ENCODE results near the gene CD79B.
"Not testable (repeated sequence)": the region's sequence is repeated elsewhere in the genome, so short reads cannot be mapped to it uniquely, and the experiment has no call there.

Gene CD79B

DNA sequence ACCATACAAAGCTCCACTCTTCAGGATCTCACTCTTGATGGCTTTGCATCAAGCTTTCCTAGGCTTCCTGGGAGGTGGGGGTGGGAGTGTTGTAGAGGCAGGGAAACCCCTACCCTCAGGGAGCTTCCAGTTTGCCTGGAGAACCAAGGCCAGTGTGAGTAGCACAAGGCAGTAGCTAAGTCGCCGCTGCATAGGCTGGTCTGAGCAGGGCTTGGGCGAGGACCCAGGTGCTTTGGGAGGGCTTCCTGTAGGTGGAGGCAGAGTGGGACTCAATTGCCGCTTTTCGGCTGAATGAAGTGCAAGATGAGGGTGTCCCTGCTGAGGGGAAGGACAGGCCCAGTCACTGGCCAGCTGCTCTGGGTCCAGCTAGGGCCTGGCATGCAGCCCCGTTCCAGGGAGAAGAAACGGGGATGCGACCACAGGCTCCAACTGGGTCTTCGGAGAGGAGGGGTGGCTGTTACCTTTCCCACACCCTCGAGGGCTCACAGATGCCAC lies 3.9 kb downstream of the CD79B start:
- H3K27ac ChIP-seq (ENCODE audit: low read length), result no peak overlapping the region
- H3K4me3 ChIP-seq (ENCODE audit: low read length), result no peak overlapping the region
- no peaks in the 10 kb centered on the region for H3K36me3 ChIP-seq (ENCODE audit: control insufficient read depth, low read depth, low read length)
- H3K4me1 ChIP-seq (ENCODE audit: control insufficient read depth, low read depth, low read length), result no peaks in the 10 kb centered on the region
- no peak overlapping the region for H3K9ac ChIP-seq (ENCODE audit: low read length)
- H3K9me3 ChIP-seq (ENCODE audit: control insufficient read depth, low read depth, low read length), result no peaks in the 10 kb centered on the region
- H3K27me3 ChIP-seq (ENCODE audit: control insufficient read depth, insufficient read depth, low read length), result no peaks in the 10 kb centered on the region

DNA sequence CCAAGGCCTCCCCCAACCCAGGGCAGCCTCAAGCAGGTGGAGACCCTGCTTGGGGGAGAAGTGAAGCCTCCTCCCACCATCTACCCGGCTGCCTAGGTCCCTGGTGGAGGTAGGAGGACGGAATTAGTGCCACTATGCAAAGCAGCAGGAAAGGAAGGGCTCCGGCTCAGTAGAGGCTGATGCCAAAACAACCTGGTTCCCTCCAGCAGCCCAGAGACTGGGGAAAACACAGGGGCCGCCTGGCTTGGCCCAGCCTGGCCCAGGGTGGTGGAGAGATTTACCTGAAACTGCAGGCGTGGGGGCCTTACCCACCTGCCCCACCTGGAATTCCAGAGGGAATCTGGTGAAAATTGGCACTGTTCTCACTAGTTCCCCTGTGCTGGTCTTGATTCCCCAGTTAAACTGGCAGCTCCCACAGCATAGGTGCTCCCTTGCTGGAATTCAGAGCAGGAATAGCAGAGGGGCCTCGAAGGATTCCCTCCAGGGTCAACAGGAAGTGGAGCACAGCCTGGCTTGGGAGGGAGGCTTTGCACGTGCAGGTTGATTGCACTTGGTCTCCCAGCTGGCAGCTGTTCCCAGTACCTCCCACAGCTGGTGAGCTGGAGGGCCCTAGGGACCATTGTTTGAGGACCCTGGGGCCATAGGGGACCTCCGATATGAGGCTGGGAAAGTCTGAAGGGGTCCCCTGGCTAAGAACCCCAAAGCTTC lies 4.5 kb downstream of the CD79B start:
- no peaks in the 10 kb centered on the region for H3K27me3 ChIP-seq (ENCODE audit: control insufficient read depth, insufficient read depth, low read length)
- H3K9ac ChIP-seq (ENCODE audit: low read length), result no peak overlapping the region
- no peak overlapping the region for H3K4me3 ChIP-seq (ENCODE audit: low read length)
- no peaks in the 10 kb centered on the region for H3K9me3 ChIP-seq (ENCODE audit: control insufficient read depth, low read depth, low read length)
- no peak overlapping the region for H3K27ac ChIP-seq (ENCODE audit: low read length)
- H3K36me3 ChIP-seq (ENCODE audit: control insufficient read depth, low read depth, low read length), result no peaks in the 10 kb centered on the region
- no peaks in the 10 kb centered on the region for H3K4me1 ChIP-seq (ENCODE audit: control insufficient read depth, low read depth, low read length)

DNA sequence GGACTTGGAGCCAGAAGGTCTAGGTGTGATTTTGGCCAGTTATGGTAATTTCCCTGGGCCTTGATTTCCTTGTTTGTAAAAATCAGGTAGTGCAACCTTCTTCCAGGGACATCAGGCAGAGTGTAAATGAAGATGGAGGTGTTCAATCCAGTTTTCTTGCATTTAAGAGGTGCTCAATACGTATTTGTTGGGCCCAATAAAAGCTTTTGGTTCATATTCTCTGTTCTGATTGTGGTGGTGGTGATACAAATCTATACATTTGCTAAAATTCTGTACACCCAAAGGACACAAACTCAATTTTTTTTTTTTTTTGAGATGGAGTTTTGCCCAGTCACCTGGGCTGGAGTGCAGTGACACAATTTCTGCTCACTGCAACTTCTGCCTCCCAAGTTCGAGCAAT lies 6.0 kb downstream of the CD79B start:
- no peaks in the 10 kb centered on the region for H3K27me3 ChIP-seq (ENCODE audit: control insufficient read depth, insufficient read depth, low read length)
- H3K9ac ChIP-seq (ENCODE audit: low read length), result no peak overlapping the region
- no peaks in the 10 kb centered on the region for H3K9me3 ChIP-seq (ENCODE audit: control insufficient read depth, low read depth, low read length)
- no peaks in the 10 kb centered on the region for H3K36me3 ChIP-seq (ENCODE audit: control insufficient read depth, low read depth, low read length)
- H3K27ac ChIP-seq (ENCODE audit: low read length), result no peak overlapping the region
- H3K4me1 ChIP-seq (ENCODE audit: control insufficient read depth, low read depth, low read length), result no peaks in the 10 kb centered on the region
- H3K4me3 ChIP-seq (ENCODE audit: low read length), result no peak overlapping the region

- H3K27ac ChIP-seq (ENCODE audit: low read length), result no peak overlapping the region
Measured at GRCh38 chr17:63925615-63926014, 6.5 kb downstream of the CD79B start.

GRCh38 chr17:63922402-63922801 lies 9.7 kb downstream of the CD79B start:
- not testable (repeated sequence) for H3K36me3 ChIP-seq (ENCODE audit: control insufficient read depth, low read depth, low read length); H3K27me3 ChIP-seq (ENCODE audit: control insufficient read depth, insufficient read depth, low read length); H3K4me3 ChIP-seq (ENCODE audit: low read length); H3K4me1 ChIP-seq (ENCODE audit: control insufficient read depth, low read depth, low read length); H3K9ac ChIP-seq (ENCODE audit: low read length); H3K27ac ChIP-seq (ENCODE audit: low read length); H3K9me3 ChIP-seq (ENCODE audit: control insufficient read depth, low read depth, low read length)

More at GRCh38 chr17:63925615-63926014, 6.5 kb downstream of the CD79B start:
- no peak overlapping the region for H3K9ac ChIP-seq (ENCODE audit: low read length)
- H3K27me3 ChIP-seq (ENCODE audit: control insufficient read depth, insufficient read depth, low read length), result no peaks in the 10 kb centered on the region
- no peak overlapping the region for H3K4me3 ChIP-seq (ENCODE audit: low read length)
- H3K36me3 ChIP-seq (ENCODE audit: control insufficient read depth, low read depth, low read length), result no peaks in the 10 kb centered on the region
- no peaks in the 10 kb centered on the region for H3K4me1 ChIP-seq (ENCODE audit: control insufficient read depth, low read depth, low read length)
- no peaks in the 10 kb centered on the region for H3K9me3 ChIP-seq (ENCODE audit: control insufficient read depth, low read depth, low read length)

- H3K4me1 ChIP-seq (ENCODE audit: control insufficient read depth, low read depth, low read length); H3K36me3 ChIP-seq (ENCODE audit: control insufficient read depth, low read depth, low read length); H3K27me3 ChIP-seq (ENCODE audit: control insufficient read depth, insufficient read depth, low read length); H3K9ac ChIP-seq (ENCODE audit: low read length); H3K4me3 ChIP-seq (ENCODE audit: low read length); H3K9me3 ChIP-seq (ENCODE audit: control insufficient read depth, low read depth, low read length); H3K27ac ChIP-seq (ENCODE audit: low read length): not testable (repeated sequence)
Measured at GRCh38 chr17:63920779-63921178, 11.4 kb downstream of the CD79B start.

DNA sequence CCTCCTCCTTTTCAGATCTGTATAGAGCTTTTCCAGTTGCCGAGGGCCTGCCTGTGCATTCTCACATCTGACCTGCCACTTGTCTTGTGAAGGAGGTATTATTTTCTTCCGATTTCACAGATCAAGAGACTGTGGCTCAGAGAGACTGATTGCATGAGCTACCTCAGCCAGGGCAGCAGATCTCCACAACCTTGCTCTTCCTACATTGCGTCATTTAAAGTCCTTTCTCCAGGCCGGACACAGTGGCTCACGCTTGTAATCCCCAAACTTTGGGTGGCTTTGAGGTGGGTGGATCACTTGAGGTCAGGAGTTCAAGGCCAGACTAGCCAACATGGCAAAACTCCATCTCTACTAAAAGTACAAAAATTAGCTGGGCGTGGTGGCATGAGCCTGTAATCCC lies 12.1 kb downstream of the CD79B start:
- not testable (repeated sequence) for H3K9ac ChIP-seq (ENCODE audit: low read length); H3K4me3 ChIP-seq (ENCODE audit: low read length)

DNA sequence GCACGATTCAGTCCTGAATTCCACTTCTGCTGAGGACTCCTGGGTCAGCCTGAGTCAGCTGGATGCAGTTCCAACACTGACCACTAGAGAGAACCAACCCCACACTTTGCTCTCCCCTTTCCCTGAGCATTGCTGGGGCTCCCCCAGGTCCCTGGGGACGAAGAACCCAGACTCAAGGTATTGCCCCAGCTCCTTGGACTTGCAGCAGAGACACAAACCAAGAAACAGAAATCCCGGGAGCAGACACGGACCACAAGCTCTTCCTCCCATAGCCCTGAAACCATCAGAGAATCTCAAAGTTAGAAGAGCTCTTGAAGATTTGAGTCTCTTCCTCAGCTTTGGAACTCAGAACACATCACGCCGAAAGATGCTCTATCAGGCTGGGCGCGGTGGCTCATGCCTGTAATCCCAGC lies 12.8 kb downstream of the CD79B start:
- Histone ChIP-seq H3K27ac (ENCODE audit: low read length) (no peak overlapping the region), H3K4me1 (ENCODE audit: control insufficient read depth, low read depth, low read length) (no peaks in the 10 kb centered on the region), H3K4me3 (ENCODE audit: low read length) (no peak overlapping the region), H3K9ac (ENCODE audit: low read length) (no peak overlapping the region), H3K9me3 (ENCODE audit: control insufficient read depth, low read depth, low read length) (no peaks in the 10 kb centered on the region), H3K27me3 (ENCODE audit: control insufficient read depth, insufficient read depth, low read length) (no peaks in the 10 kb centered on the region), H3K36me3 (ENCODE audit: control insufficient read depth, low read depth, low read length) (no peaks in the 10 kb centered on the region)

More for the DNA sequence above, 12.1 kb downstream of the CD79B start:
- H3K27ac ChIP-seq (ENCODE audit: low read length); H3K27me3 ChIP-seq (ENCODE audit: control insufficient read depth, insufficient read depth, low read length); H3K36me3 ChIP-seq (ENCODE audit: control insufficient read depth, low read depth, low read length); H3K9me3 ChIP-seq (ENCODE audit: control insufficient read depth, low read depth, low read length); H3K4me1 ChIP-seq (ENCODE audit: control insufficient read depth, low read depth, low read length): not testable (repeated sequence)

DNA sequence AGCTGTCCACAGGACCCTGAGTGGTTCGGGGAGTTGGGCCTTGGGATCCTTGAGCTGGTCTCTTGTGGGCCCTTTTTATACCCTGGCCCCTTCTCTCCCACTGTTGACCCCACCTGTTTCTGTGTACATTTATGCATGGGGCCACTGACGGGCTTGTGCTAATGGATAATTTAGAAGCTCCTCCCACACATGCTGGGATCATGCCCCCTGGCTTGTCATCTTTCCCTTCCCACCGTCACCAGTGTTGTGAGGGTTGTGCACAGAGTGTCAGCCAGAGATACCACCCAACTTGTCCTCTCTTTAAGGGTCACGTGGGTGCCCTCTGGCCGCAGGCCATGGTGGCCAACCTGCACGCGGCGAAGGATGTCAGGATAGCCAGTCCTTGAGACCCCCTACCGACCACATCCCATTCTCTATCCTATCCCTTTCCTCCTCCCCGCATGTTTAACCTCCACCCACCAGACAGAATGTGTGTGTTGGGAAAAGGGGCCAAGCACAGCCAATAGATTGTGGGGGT lies 13.3 kb downstream of the CD79B start, which contains the start of gene GH1:
GH1 (minus strand) TSS at position 51 of the 517 bp plus-strand sequence. CDS start 63 bp downstream, outside the sequence.
- H3K27ac ChIP-seq (ENCODE audit: low read length), result not testable (repeated sequence)

DNA sequence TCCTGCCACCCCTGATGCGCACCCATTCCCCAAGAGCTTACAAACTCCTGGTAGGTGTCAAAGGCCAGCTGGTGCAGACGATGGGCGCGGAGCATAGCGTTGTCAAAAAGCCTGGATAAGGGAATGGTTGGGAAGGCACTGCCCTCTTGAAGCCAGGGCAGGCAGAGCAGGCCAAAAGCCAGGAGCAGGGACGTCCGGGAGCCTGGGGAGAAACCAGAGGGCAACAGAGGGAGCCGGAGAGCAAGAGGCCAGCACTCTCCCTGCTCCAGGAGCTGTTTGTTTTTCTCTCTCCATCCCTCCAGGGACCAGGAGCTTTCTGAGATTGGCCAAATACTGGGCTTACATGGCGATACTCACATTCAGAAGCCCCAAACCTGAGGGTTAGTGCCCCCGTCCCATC lies 13.8 kb downstream of the CD79B start:
- H3K27ac ChIP-seq (ENCODE audit: low read length), result no peak overlapping the region
- H3K4me3 ChIP-seq (ENCODE audit: low read length), result no peak overlapping the region
- H3K9ac ChIP-seq (ENCODE audit: low read length), result no peak overlapping the region
- H3K27me3 ChIP-seq (ENCODE audit: control insufficient read depth, insufficient read depth, low read length), result no peaks in the 10 kb centered on the region
- H3K36me3 ChIP-seq (ENCODE audit: control insufficient read depth, low read depth, low read length), result no peaks in the 10 kb centered on the region
- H3K9me3 ChIP-seq (ENCODE audit: control insufficient read depth, low read depth, low read length), result no peaks in the 10 kb centered on the region
- no peaks in the 10 kb centered on the region for H3K4me1 ChIP-seq (ENCODE audit: control insufficient read depth, low read depth, low read length)

More for the DNA sequence above, 13.3 kb downstream of the CD79B start, which contains the start of gene GH1:
- H3K9me3 ChIP-seq (ENCODE audit: control insufficient read depth, low read depth, low read length); H3K36me3 ChIP-seq (ENCODE audit: control insufficient read depth, low read depth, low read length); H3K9ac ChIP-seq (ENCODE audit: low read length); H3K4me1 ChIP-seq (ENCODE audit: control insufficient read depth, low read depth, low read length); H3K27me3 ChIP-seq (ENCODE audit: control insufficient read depth, insufficient read depth, low read length); H3K4me3 ChIP-seq (ENCODE audit: low read length): not testable (repeated sequence)

DNA sequence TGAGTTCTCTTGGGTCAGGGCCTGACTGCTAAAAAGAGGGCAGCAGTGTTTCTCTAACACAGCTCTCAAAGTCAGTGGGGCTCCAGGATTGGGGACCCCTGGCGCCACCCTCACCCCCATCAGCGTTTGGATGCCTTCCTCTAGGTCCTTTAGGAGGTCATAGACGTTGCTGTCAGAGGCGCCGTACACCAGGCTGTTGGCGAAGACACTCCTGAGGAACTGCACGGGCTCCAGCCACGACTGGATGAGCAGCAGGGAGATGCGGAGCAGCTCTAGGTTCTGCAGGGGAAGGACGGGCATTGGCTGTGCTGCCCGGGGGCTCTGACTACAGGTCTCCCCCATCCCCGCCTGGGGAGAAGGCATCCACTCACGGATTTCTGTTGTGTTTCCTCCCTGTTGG lies 14.5 kb downstream of the CD79B start:
- no peak overlapping the region for H3K27ac ChIP-seq (ENCODE audit: low read length)
- H3K27me3 ChIP-seq (ENCODE audit: control insufficient read depth, insufficient read depth, low read length), result no peaks in the 10 kb centered on the region
- H3K9ac ChIP-seq (ENCODE audit: low read length), result no peak overlapping the region
- H3K36me3 ChIP-seq (ENCODE audit: control insufficient read depth, low read depth, low read length), result no peaks in the 10 kb centered on the region
- H3K4me3 ChIP-seq (ENCODE audit: low read length), result no peak overlapping the region
- H3K9me3 ChIP-seq (ENCODE audit: control insufficient read depth, low read depth, low read length), result no peaks in the 10 kb centered on the region
- no peaks in the 10 kb centered on the region for H3K4me1 ChIP-seq (ENCODE audit: control insufficient read depth, low read depth, low read length)

DNA sequence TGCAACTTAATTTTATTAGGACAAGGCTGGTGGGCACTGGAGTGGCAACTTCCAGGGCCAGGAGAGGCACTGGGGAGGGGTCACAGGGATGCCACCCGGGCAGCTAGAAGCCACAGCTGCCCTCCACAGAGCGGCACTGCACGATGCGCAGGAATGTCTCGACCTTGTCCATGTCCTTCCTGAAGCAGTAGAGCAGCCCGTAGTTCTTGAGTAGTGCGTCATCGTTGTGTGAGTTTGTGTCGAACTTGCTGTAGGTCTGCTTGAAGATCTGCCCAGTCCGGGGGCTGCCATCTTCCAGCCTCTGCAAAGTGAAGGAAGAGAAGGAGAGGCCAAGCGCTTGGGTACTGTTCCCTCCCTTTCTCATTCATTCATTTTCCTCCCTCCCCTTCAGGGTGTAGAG lies 14.9 kb downstream of the CD79B start:
- H3K9me3 ChIP-seq (ENCODE audit: control insufficient read depth, low read depth, low read length); H3K9ac ChIP-seq (ENCODE audit: low read length); H3K4me3 ChIP-seq (ENCODE audit: low read length); H3K27ac ChIP-seq (ENCODE audit: low read length); H3K4me1 ChIP-seq (ENCODE audit: control insufficient read depth, low read depth, low read length); H3K27me3 ChIP-seq (ENCODE audit: control insufficient read depth, insufficient read depth, low read length); H3K36me3 ChIP-seq (ENCODE audit: control insufficient read depth, low read depth, low read length): not testable (repeated sequence)

All from iPS-18a (cell line).